Fibroblast of skin of right biceps (primary cell): ENCODE measurements around the gene STARD5.
"Not testable (repeated sequence)": the region's sequence is repeated elsewhere in the genome, so short reads cannot be mapped to it uniquely, and the experiment has no call there.

Experiments used
- DNase-seq: peaks from one replicate; pipeline ENCODE4 v3.0.0-alpha.2; 2013

The STARD5 gene, protein sequence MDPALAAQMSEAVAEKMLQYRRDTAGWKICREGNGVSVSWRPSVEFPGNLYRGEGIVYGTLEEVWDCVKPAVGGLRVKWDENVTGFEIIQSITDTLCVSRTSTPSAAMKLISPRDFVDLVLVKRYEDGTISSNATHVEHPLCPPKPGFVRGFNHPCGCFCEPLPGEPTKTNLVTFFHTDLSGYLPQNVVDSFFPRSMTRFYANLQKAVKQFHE

GRCh38 chr15:81323944-81324881 is at the start of gene STARD5:
Gene STARD5, minus strand, starts transcription at chr15:81324141. Its CDS starts 42 bp downstream, at chr15:81324099.
- peak; percentile 97 for DNase-seq

DNA sequence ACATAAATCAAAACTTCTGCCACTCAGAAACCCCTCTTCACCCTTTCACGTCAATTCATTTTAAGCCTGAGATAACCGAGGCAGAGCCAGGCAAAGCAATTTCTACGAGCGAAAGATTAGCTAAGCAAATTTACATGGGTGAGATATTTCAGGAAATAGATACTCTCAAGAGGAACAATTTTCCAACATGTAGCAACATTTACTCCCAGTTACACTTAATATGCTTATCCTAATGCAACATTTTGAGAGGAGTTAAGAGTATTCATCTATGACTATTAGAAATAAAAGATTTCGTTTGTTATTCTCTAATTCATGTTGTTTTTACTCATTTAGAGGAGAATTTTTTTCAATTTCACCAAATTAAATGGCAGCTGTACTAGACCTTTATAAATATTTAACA is 49.2 kb upstream of the STARD5 start:
- DNase-seq = no peak

GRCh38 chr15:81372575-81372974 is 48.6 kb upstream of the STARD5 start:
- no peak for DNase-seq

- no peak for DNase-seq
Observed at GRCh38 chr15:81363718-81364500, 40.0 kb upstream of the STARD5 start.

GRCh38 chr15:81363276-81363675 is 39.3 kb upstream of the STARD5 start:
- DNase-seq = no peak

- no peak for DNase-seq
Observed at GRCh38 chr15:81362790-81363189, 38.8 kb upstream of the STARD5 start.

GRCh38 chr15:81361891-81362290 is 38.0 kb upstream of the STARD5 start:
- DNase-seq = no peak

GRCh38 chr15:81360491-81360890 is 36.5 kb upstream of the STARD5 start:
- DNase-seq = no peak

DNA sequence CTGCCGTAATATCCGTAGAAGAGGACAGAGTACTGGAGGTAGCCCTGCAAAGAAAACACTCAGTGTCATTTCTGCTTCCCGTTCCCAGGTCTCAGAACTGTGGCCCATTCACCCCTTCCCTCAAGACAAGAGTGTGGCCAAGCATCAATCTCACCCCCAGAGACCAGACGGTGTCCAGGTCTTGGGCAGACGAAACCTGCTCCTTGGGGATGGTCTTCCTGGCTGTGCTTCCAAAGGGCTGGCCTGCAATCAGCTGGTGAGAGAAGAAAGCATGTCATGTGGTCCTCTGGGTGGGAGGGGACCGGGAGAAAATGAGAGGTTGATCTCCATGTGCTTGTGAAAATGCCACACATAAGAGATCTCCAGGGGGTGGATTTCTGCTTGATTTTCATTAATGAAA is 34.3 kb upstream of the STARD5 start:
- no peak for DNase-seq

- no peak for DNase-seq
Observed at GRCh38 chr15:81357180-81357686, 33.3 kb upstream of the STARD5 start.

DNA sequence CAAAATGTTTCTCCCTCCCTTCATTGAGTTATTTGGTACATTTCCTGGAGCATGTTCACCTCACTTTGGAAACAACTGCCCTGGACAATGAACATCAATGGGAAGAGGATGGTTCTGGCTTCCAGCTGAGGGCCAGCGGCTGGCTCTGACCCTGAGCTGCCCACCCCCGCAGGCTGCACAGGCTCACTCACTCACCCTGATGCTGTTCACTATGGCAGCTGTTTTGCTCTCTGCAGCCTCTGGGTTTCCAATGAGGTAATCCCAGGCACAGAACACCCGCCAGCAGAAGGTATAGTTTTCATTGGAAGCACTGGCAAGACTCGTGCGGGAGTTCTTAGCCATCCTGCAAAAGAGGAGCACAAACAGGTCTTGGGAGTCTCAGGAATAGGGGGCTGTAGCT is 32.3 kb upstream of the STARD5 start:
- DNase-seq = no peak

DNA sequence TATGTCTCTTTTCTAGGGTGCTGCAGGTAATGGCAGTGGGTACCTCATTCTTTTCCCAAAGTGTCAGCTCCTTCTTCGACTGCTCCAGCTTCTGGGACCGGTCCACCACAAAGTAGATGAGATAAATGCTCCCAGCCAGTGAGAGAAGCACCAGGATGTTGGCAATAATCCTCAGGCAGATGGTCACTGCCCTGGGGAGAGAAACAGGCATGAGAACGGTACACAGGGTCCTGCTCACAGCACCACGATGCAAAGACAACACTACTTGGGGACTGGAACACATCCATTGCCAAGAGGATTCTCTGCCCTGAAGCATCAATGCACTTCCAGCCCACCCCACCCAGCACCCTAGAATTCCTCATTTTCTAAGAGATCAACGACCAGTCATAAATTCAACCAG is 27.7 kb upstream of the STARD5 start:
- DNase-seq = no peak

DNA sequence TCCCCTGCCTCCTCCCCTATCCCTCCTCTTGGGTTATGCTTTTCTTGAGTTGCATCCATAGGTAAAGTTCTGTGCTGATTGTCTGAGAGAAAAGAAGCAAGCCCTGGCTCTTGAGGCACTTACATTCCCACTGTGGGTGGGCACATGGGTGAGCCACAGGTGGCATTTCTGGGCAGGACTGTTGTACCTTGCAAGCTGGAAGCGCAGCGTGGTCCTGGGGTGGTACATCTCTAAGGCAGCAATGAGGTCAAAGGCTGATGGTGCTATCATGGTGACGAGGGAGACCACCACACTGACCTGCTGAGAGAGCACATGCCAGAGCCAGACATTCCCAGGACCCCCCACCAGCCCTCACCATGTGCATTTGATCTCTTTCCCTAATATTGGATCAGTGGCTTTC is 25.3 kb upstream of the STARD5 start:
- DNase-seq = no peak

GRCh38 chr15:81348691-81349090 is 24.8 kb upstream of the STARD5 start:
- not testable (repeated sequence) for DNase-seq

GRCh38 chr15:81347910-81348309 is 24.0 kb upstream of the STARD5 start:
- DNase-seq = no peak

DNA sequence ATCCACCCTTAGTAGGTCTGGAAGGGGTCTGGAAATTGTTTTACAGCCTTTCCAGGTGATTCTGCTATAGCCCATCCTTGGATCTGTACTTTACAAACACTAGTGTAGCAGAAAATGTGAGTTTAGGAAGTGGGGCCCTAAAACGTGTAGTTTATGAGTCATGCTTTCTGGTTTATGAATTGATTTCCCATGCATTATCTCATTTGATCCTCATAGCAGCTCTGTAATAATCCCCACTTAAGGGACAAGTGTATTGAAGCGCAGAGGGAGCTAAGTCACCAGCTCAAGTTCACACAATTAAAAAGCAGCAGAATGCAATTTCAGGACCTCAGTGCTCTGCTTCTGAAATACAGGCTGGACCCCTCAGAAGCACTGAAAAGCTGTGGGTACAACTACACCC is 22.7 kb upstream of the STARD5 start:
- DNase-seq = no peak

DNA sequence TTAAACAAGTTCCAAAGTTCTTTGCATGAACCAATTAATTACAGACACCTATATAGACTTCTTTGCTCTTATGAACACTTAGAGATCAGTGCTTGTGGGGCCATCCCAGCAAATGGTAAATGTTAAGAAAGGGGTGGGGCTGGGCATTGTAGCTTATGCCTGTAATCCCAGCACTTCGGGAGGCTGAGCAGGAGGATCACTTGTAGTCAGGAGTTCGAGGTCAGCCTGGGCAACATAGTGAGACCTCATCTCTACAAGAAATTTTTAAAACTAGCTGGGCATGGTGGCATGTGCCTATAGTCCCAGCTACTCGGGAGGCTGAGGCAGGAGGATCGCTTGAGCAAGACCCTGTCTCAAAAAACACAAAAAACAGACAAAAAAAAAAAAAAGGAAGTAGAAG is 19.4 kb upstream of the STARD5 start:
- no peak for DNase-seq

- no peak for DNase-seq
Observed at GRCh38 chr15:81341351-81341750, 17.4 kb upstream of the STARD5 start.

GRCh38 chr15:81339851-81340250 is 15.9 kb upstream of the STARD5 start:
- no peak for DNase-seq

DNA sequence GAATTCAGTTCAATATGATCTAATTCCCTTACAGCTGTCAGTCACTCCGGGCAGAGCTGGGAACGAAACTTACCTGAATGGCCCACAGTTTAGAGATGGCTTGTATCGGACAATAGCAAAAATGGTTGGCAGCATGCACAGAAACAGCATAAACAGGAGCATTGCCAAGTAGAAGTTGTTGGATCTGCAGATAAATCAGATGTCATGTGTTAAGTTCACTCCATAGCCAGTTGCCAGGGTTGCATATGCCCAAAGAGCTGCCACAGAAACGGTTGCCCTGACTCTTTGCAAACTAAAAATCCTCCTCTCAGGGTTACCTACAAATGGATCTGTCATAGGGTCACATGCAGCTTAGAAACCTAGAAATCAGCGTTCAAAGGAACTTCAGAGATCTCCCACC is 15.4 kb upstream of the STARD5 start:
- no peak for DNase-seq

- DNase-seq = peak; percentile 97
Observed at GRCh38 chr15:81338170-81339007, 14.4 kb upstream of the STARD5 start.

DNA sequence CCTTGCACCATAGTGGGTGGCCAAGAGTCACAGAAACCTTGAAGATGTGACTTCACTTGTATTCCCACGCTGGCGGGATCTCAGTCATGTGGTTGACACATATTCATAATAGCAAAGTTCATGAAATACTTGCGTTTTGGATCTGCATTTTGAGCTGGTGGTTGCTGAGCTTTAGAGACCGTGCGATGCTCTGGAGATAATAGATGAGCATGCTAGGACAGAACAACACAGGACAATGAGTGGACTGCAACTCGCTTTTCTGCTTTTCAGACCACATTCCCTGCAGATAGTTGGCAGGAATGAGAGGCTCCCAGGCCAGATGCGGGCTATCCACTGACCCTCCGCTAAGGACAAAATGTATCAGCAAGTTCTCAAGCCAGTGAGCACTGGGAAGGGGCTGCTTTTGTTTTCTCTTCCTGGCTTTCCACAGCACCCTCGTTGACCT is 13.8 kb upstream of the STARD5 start:
- peak; percentile 22 for DNase-seq
